CD14-positive monocyte (primary cell): Measurements from ENCODE around the gene DYNC1LI1. TPM values are rescaled to one million over a fixed set of nuclear protein-coding genes. Genes with fewer than 3 reads are reported as not detected.

Experiments used
- DNase-seq, 3 donors: peaks; one replicate each; pipeline ENCODE4 v3.0.0-alpha.2; 2011 to 2022
- H2AFZ ChIP-seq: 2 replicates; pipeline ENCODE4 v1.6.0; 2012; ENCODE audit warnings: mild to moderate bottlenecking, low read depth, low read length, inconsistent platforms; ENCODE audit not compliant: insufficient read depth, poor library complexity, severe bottlenecking
- H3K27ac ChIP-seq, 2 donors: 1 replicate in 1 of 2; 2 replicates in 1 of 2; pipeline ENCODE4 v1.5.1; 2012 to 2013; ENCODE audit warnings: low read length in 2 of 2, control low read depth in 1 of 2, inconsistent platforms in 1 of 2, low read depth in 1 of 2, mild to moderate bottlenecking in 1 of 2
- H3K27me3 ChIP-seq, 2 donors: one replicate each; pipeline versions ENCODE4 v1.6.0 to v1.6.1; 2011 to 2013; ENCODE audit warnings: low read length in 2 of 2; ENCODE audit not compliant: control insufficient read depth in 2 of 2, insufficient read depth in 2 of 2
- H3K36me3 ChIP-seq, 2 donors: replicated peaks in 1 of 2; 1 replicate in 1 of 2; 2 replicates in 1 of 2; pipeline versions ENCODE4 v1.5.1 to v1.6.1; 2012 to 2013; ENCODE audit warnings: low read length in 2 of 2, control low read depth in 1 of 2, inconsistent platforms in 1 of 2, mild to moderate bottlenecking in 1 of 2; ENCODE audit not compliant: insufficient read depth in 2 of 2, control insufficient read depth in 1 of 2
- H3K4me1 ChIP-seq, 2 donors: 1 replicate in 1 of 2; 2 replicates in 1 of 2; pipeline versions ENCODE4 v1.5.1 to v1.6.1; 2012 to 2013; ENCODE audit warnings: low read length in 2 of 2, control low read depth in 1 of 2, inconsistent platforms in 1 of 2, mild to moderate bottlenecking in 1 of 2, moderate library complexity in 1 of 2; ENCODE audit not compliant: insufficient read depth in 2 of 2, control insufficient read depth in 1 of 2
- H3K4me2 ChIP-seq: replicated peaks from 2 replicates; pipeline ENCODE3; 2012; ENCODE audit warnings: low read length, moderate library complexity, mild to moderate bottlenecking; ENCODE audit not compliant: poor library complexity, severe bottlenecking; ENCODE audit errors: extremely low read depth
- H3K4me3 ChIP-seq, 3 experiments: fragments of 200-600 bp in 1 of 3; sonication (generic) in 1 of 3; replicated peaks in 1 of 3; 1 replicate in 2 of 3; 2 replicates in 1 of 3; pipeline ENCODE4 v1.5.1; 2011 to 2013; ENCODE audit warnings: low read length in 3 of 3, mild to moderate bottlenecking in 3 of 3, control low read depth in 2 of 3, low read depth in 2 of 3, inconsistent platforms in 1 of 3, moderate library complexity in 1 of 3
- H3K79me2 ChIP-seq: 2 replicates; pipeline ENCODE4 v1.6.0; 2012; ENCODE audit warnings: mild to moderate bottlenecking, control low read depth, inconsistent platforms, low read length, moderate library complexity; ENCODE audit not compliant: insufficient read depth
- H3K9ac ChIP-seq: 2 replicates; pipeline ENCODE4 v1.6.0; 2017; ENCODE audit warnings: low read length, mild to moderate bottlenecking; ENCODE audit not compliant: insufficient read depth, poor library complexity, severe bottlenecking
- H3K9me3 ChIP-seq, 2 donors: replicated peaks in 1 of 2; 1 replicate in 1 of 2; 2 replicates in 1 of 2; pipeline versions ENCODE4 v1.5.1 to v1.6.1; 2012 to 2013; ENCODE audit warnings: low read length in 2 of 2, control low read depth in 1 of 2; ENCODE audit not compliant: control insufficient read depth in 1 of 2, insufficient read depth in 1 of 2
- H4K20me1 ChIP-seq: 2 replicates; pipeline ENCODE4 v1.6.0; 2012; ENCODE audit warnings: mild to moderate bottlenecking, low read length, control low read depth, moderate library complexity; ENCODE audit not compliant: insufficient read depth
- H3K27ac Mint-ChIP-seq, 7 donors: one replicate each; pipeline ENCODE4 v1.8.0; 2020; ENCODE audit warnings: mild to moderate bottlenecking in 7 of 7, mixed read lengths in 7 of 7, moderate library complexity in 6 of 7, inconsistent platforms in 2 of 7
- H3K27me3 Mint-ChIP-seq, 3 donors: one replicate each; pipeline ENCODE4 v1.8.0; 2021 to 2022; ENCODE audit warnings: low read depth in 3 of 3, mild to moderate bottlenecking in 3 of 3, mixed read lengths in 3 of 3, moderate library complexity in 3 of 3, inconsistent platforms in 1 of 3
- H3K36me3 Mint-ChIP-seq, 2 donors: one replicate each; pipeline ENCODE4 v1.8.0; 2020; ENCODE audit warnings: mixed read lengths in 2 of 2, inconsistent platforms in 1 of 2, mild to moderate bottlenecking in 1 of 2
- H3K4me1 Mint-ChIP-seq: one replicate; pipeline ENCODE4 v1.8.0; 2020; ENCODE audit warnings: mild to moderate bottlenecking, mixed read lengths
- H3K4me3 Mint-ChIP-seq, 2 donors: one replicate each; pipeline ENCODE4 v1.8.0; 2020; ENCODE audit warnings: mild to moderate bottlenecking in 2 of 2, mixed read lengths in 2 of 2, moderate library complexity in 1 of 2
- H3K9me3 Mint-ChIP-seq, 7 donors: one replicate each; pipeline ENCODE4 v1.8.0; 2020 to 2022; ENCODE audit warnings: mixed read lengths in 7 of 7, mild to moderate bottlenecking in 6 of 7, moderate library complexity in 6 of 7, inconsistent platforms in 2 of 7
- CTCF ChIP-seq: fragments of 200-600 bp; IDR thresholded peaks from one replicate; pipeline ENCODE4 v1.8.0; 2022; ENCODE audit warnings: antibody characterized with exemption, mild to moderate bottlenecking
- WGBS: methylation state at CpG from one replicate; pipeline ENCODE4 v1.1.5; 2013; ENCODE audit warnings: missing lambda C conversion rate; ENCODE audit not compliant: insufficient coverage; 5-methylcytosine and 5-hydroxymethylcytosine counted together
- intact Hi-C, 2 donors: fragments of 100-400 bp; cut with micrococcal nuclease; formaldehyde crosslinking; loops; one replicate each; pipeline versions ENCODE4 v1.15.0 to v1.15.1; 2023
- polyA plus RNA-seq, 3 donors: library from polyadenylated mRNA; depleted of rRNA in 1 of 3; unstranded in 2 of 3; stranded (reverse) in 1 of 3; fragments of 300-500 nt in 2 of 3; fragments of >200 nt in 1 of 3; fragmentation: Illumina TruSeq in 2 of 3; gene quantifications; 1 replicate in 2 of 3; 2 replicates in 1 of 3; pipeline ENCODE4 v1.2.3, GENCODE V29; 2012 to 2021

The DYNC1LI1 gene
- polyA plus RNA-seq, 3 donors = 23.5 to 50.1 (median 46.8) TPM

- H3K9me3 ChIP-seq = no peaks in the 10 kb centered on the region
- Mint-ChIP-seq H3K27ac (no peak overlapping the region), H3K9me3 (no peaks in the 10 kb centered on the region), H3K4me1 (peaks cover 9% of the 10 kb centered on the region), H3K4me3 (no peak overlapping the region), H3K27me3 (peaks cover 0 to 2% (median 0%) of the 10 kb centered on the region in 3 donors), H3K36me3 (peaks cover 0 to 10% of the 10 kb centered on the region in 2 donors)
- no peak overlapping the region for H3K9ac ChIP-seq
- DNase-seq = no peak
- H4K20me1 ChIP-seq = no peaks in the 10 kb centered on the region
- no peaks in the 10 kb centered on the region for H3K36me3 ChIP-seq
- intact Hi-C loops = loop anchor here in 1 of 2 donors (10.0 kb wide), 1 partner anchor 176 kb away; the partner anchor contains the start of gene CNOT10
- TF ChIP-seq CTCF = no peak
- no peaks in the 10 kb centered on the region for H3K27me3 ChIP-seq
- no peaks in the 10 kb centered on the region for H3K79me2 ChIP-seq
- H2AFZ ChIP-seq = no peak overlapping the region
- H3K4me2 ChIP-seq = no peak overlapping the region
- 20% methylated on average over 2 of the region's 7 CpGs for WGBS
- no peak overlapping the region for H3K27ac ChIP-seq
- H3K4me1 ChIP-seq = no peaks in the 10 kb centered on the region
- no peak overlapping the region for H3K4me3 ChIP-seq
Observed at GRCh38 chr3:32508711-32509110, 61.9 kb downstream of the DYNC1LI1 start.

GRCh38 chr3:32506466-32506865, 64.2 kb downstream of the DYNC1LI1 start:
- H3K4me3 Mint-ChIP-seq = no peak overlapping the region
- no peak for DNase-seq
- H3K4me3 ChIP-seq = no peak overlapping the region
- H3K4me2 ChIP-seq = no peak overlapping the region
- no peaks in the 10 kb centered on the region for H3K9me3 ChIP-seq
- H3K9me3 Mint-ChIP-seq = no peaks in the 10 kb centered on the region
- no peak overlapping the region for H3K27ac Mint-ChIP-seq
- no peak overlapping the region for H3K9ac ChIP-seq
- no peak overlapping the region for H3K27ac ChIP-seq
- peaks cover 15% of the 10 kb centered on the region for H3K79me2 ChIP-seq
- no peak overlapping the region for H2AFZ ChIP-seq
- H3K27me3 ChIP-seq = no peaks in the 10 kb centered on the region
- H3K4me1 Mint-ChIP-seq = peaks cover 16% of the 10 kb centered on the region
- intact Hi-C loops = loop anchor here in 1 of 2 donors (10.0 kb wide), 1 partner anchor 178 kb away; the partner anchor contains the start of gene CNOT10
- no peaks in the 10 kb centered on the region for H3K36me3 ChIP-seq
- no peaks in the 10 kb centered on the region for H3K36me3 Mint-ChIP-seq
- TF ChIP-seq CTCF = no peak
- H4K20me1 ChIP-seq = peaks cover 8% of the 10 kb centered on the region
- peaks cover 6 to 7% of the 10 kb centered on the region in 2 donors for H3K4me1 ChIP-seq
- no peaks in the 10 kb centered on the region for H3K27me3 Mint-ChIP-seq
- WGBS = 100% methylated on average over 1 of the region's 4 CpGs
